Astrocyte of the spinal cord (primary cell): ENCODE results near the gene IGLL1.

Experiments
- DNase-seq: peaks from one replicate; pipeline ENCODE4 v3.0.0; 2011; ENCODE audit warnings: low read depth, low spot score
- H3K4me3 ChIP-seq: 2 replicates; pipeline ENCODE4 v1.5.1; 2011; ENCODE audit warnings: low read depth, mild to moderate bottlenecking, low read length, moderate library complexity
- in situ Hi-C: cut with HindIII; loops from 2 replicates; pipeline ENCODE4 v1.10.0; 2017; ENCODE audit warnings: low sequenced_read_pairs
- TF ChIP-seq, protein P1 (sequence below): IDR thresholded peaks from 2 replicates; pipeline ENCODE4 v1.5.1; 2012; ENCODE audit warnings: low read depth, mild to moderate bottlenecking, low read length, inconsistent platforms

The IGLL1 gene

GRCh38 chr22:23569291-23569690, 10.8 kb downstream of the IGLL1 start:
- in situ Hi-C loops: no loop called here
- TF ChIP-seq, protein P1, sequence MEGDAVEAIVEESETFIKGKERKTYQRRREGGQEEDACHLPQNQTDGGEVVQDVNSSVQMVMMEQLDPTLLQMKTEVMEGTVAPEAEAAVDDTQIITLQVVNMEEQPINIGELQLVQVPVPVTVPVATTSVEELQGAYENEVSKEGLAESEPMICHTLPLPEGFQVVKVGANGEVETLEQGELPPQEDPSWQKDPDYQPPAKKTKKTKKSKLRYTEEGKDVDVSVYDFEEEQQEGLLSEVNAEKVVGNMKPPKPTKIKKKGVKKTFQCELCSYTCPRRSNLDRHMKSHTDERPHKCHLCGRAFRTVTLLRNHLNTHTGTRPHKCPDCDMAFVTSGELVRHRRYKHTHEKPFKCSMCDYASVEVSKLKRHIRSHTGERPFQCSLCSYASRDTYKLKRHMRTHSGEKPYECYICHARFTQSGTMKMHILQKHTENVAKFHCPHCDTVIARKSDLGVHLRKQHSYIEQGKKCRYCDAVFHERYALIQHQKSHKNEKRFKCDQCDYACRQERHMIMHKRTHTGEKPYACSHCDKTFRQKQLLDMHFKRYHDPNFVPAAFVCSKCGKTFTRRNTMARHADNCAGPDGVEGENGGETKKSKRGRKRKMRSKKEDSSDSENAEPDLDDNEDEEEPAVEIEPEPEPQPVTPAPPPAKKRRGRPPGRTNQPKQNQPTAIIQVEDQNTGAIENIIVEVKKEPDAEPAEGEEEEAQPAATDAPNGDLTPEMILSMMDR: no peak
- DNase-seq: no peak
- H3K4me3 ChIP-seq: no peak overlapping the region

GRCh38 chr22:23566705-23567475, 13.2 kb downstream of the IGLL1 start:
- H3K4me3 ChIP-seq: no peak overlapping the region
- in situ Hi-C loops: no loop called here
- no peak for DNase-seq

DNA sequence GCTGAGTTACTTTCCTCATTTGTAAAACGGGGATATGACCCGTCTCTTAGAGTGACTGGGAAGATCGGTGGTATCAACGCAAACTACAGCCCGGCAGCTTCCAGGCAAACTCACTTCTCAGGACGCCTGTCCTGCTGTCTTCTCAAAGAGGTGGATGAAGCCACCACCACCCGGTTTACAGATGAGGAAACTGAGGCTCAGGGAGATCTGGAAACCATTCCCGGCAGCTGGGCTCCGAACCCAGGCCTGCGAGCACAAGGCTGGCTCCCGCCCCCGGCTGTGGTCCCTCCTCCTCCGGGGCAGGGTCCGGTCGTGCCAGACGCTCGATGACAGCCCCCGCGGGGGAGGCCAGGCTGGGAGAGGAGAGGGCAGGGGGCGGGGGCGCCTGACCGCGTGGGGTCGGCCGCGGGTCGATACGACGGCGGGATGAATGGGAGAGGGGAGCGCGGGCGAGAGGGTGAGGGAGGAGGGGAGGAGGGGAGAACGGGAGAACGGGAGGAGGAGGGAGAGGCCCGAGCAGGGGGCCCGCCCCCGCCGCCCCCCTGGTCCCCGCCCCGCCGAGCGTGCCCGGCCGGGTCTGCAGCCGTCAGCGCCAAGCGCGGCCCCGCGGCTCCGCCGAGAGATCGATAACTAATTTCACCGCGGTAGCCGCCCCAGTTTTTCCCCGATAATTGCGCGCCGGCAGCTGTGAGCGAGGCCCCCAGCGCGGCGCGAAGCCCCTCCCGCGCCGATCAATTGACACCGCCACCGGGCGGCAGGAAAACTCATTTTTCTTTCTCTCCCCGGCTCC, 14.0 kb downstream of the IGLL1 start:
- no peak overlapping the region for H3K4me3 ChIP-seq
- TF ChIP-seq, protein P1: no peak
- in situ Hi-C loops: no loop called here
- DNase-seq: no peak

More at GRCh38 chr22:23566705-23567475, 13.2 kb downstream of the IGLL1 start:
- TF ChIP-seq, protein P1: no peak

GRCh38 chr22:23565305-23565914, 14.7 kb downstream of the IGLL1 start:
- TF ChIP-seq, protein P1: peak; percentile 7
- no peak for DNase-seq
- no peak overlapping the region for H3K4me3 ChIP-seq
- in situ Hi-C loops: no loop called here

- DNase-seq: no peak
- no peak overlapping the region for H3K4me3 ChIP-seq
- TF ChIP-seq, protein P1: no peak
- in situ Hi-C loops: no loop called here
Observed at GRCh38 chr22:23564276-23564675, 15.8 kb downstream of the IGLL1 start.

GRCh38 chr22:23563111-23563510, 17.0 kb downstream of the IGLL1 start:
- DNase-seq: no peak
- TF ChIP-seq, protein P1: no peak
- no peak overlapping the region for H3K4me3 ChIP-seq
- in situ Hi-C loops: no loop called here
